Right ventricle myocardium superior (tissue), 1 donor: ENCODE results near the gene KCNN3. TPM values are rescaled to one million over a fixed set of nuclear protein-coding genes. Genes with fewer than 3 reads are reported as not detected.

ENCODE experiments used
- ATAC-seq: fragments of 200-7000 bp; cut with Tn5 transposase; one replicate; pipeline ENCODE4 v1.9.1; 2020; ENCODE audit warnings: mild to moderate bottlenecking; ENCODE audit not compliant: poor library complexity
- DNase-seq: peaks from one replicate; pipeline ENCODE4 v3.0.0-alpha.2; 2020
- intact Hi-C: fragments of 100-400 bp; cut with DNase I; formaldehyde crosslinking; loops from one replicate; pipeline ENCODE4 v1.11.2; 2022
- total RNA-seq: library from RNA; stranded (reverse); fragmentation: NEBNext Ultra II Directional; extraction: Animal tissue kit (Norgen Biotek cat#: 25700); gene quantifications from one replicate; pipeline ENCODE4 v1.2.1, GENCODE V29; 2021
- donor health status: DM: no; HTN: yes; CAD: no; lungs with severe emphysema.

KCNN3 gene
- total RNA-seq, 1 donor from 2014 or later, result 3.4 TPM

DNA sequence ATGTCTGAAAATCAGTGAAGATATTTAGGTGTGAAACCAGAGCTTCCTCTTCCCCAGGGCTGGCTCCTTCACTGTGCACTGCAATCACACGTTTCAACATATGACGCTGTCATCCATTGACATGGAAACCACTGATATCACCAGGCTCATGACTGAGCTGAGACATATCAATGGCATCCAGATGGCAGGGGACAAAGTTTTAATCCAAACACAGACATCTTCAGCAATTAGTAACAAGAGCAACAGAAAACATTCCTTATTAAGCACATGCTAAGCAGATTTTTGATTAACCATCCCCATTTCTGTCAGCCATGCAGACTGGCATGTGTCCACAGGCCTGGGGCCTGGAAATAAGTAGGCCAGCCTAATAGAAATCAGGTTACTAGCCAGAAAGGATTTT is 154.1 kb downstream of the KCNN3 start:
- DNase-seq (no peak), ATAC-seq (peak; percentile 51)
- intact Hi-C loops, result no loop called here

DNA sequence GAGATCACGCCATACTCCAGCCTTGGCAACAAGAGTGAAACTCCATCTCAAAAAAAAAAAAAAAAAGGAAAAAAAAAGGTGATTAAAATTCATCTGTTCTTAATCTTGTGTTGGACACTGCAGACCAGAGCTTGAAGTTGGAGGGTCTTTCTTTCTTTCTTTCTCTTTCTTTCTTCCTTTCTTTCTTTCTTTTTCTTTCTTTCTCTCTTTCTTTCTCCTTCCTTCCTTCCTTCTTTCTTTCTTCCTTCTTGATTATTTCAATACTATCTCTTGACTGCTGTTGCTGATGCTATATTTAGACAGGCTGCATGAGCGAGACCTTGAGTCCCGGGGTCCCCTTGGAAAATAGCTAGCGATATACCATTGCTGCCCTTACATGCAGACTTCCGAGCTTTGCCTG is 154.7 kb downstream of the KCNN3 start:
- intact Hi-C loops, result no loop called here

DNA sequence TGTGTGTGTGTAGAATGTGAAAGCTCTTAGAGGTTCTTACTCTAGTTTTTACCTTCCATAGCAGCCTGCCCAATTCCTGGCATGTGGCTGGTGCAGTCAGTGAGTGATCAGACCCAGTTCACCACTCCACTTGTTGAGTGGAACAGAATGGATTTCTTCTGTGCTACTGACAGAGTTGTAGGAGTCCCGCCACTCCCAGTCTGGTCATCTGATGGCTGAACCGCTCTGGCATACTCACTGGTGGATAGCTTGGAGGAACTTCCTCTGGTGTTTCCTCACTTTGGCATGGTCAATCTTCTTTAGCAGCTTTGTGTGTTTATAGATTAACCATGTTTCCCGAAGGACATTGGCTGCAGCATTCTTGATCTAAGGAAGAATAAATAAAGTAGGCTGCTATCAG is 155.4 kb downstream of the KCNN3 start:
- DNase-seq (no peak), ATAC-seq (peak; percentile 60)
- intact Hi-C loops, result no loop called here

More for the DNA sequence above, 154.7 kb downstream of the KCNN3 start:
- no peak for ATAC-seq
- DNase-seq, result no peak

DNA sequence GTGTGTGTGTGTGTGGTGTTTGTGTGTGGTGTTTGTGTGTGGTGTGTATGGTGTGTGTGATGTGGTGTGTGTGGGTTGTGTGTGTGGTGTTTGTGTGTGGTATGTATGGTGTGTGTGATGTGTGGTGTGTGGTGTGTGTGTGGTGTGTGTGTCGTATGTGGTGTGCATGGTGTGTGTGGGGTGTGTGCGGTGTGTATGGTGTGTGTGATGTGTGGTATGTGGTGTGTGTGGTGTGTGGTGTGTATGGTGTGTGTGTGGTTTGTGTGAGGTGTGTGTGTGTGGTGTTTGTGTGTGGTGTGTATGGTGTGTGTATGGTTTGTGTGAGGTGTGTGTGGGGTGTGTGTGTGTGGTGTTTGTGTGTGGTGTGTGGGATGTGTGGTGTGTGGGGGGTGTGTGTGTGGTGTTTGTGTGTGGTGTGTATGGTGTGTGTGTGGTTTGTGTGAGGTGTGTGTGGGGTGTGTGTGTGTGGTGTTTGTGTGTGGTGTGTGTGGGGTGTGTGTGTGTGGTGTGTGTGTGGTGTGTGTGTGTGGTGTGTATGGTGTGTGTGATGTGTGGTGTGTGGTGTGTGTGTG is 155.9 kb downstream of the KCNN3 start:
- intact Hi-C loops, result no loop called here
- no peak for DNase-seq
- no peak for ATAC-seq

DNA sequence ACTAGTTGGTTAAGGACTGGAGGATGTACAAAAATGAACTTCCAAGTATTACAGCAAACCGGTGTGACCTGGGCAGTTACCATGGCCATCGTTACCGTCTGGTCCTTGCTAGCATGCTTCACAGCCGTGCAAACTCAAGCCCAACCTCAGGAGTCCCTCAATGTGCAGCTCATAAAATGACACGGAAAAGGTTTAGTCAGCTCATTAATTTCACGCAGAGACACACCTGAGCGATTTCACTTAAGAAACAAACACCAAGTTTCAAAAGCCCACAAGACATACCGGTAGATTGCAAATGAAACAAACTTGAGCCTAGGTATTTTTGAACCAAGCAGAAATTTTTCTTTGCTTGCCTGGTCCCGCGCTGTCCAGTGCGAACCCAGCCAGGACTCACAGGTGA is 157.1 kb downstream of the KCNN3 start:
- DNase-seq (no peak), ATAC-seq (no peak)
- intact Hi-C loops, result no loop called here

DNA sequence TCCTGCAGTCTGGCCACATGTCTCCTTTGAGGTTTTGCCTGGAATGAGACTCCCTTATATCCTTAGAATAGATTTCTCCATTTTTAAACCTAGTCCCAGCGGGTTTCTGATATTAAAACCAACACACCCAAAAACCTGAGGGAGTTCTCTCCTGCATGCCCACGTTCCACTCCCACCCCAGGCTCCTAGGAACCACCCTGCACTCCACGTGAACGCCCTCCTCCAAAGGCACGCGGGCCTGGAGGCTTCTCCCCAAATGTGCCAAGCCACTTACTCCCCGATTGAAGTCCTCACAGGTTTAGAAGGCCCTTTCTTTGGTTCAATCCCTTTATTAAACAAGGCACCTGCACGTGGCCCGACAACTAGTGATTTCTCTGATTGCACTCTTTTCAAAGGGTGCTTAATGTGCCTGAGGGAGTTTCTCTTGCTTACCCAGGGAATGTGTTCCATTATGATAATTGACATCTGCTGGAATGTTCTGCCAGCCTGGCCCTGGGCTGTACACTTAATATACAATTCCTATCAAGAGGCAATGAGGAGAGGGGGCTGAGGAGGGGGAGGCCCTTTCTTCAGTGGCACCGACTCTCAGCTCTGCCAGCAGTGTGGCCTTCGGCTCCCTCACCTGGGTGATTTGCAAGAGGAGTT is 157.8 kb downstream of the KCNN3 start:
- ATAC-seq, result no peak
- DNase-seq, result no peak
- intact Hi-C loops, result no loop called here

DNA sequence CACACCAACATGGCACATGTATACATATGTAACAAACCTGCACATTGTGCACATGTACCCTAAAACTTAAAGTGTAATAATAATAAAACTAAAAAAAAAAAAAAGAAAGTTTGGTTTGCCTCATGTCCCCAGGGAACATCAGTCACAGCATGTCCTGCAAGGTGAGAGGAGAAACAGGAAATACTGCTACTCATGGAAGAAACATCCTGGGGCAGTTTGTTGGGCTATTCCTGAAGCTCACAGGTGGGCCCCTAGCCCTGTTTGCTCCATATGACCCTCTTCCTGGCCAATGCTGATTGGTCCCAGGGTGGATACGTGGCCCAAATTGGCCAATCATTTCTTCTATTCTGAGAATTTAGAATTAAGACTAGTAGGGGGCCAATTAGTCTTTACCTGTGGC is 158.7 kb downstream of the KCNN3 start:
- no peak for DNase-seq
- ATAC-seq, result no peak
- intact Hi-C loops, result no loop called here

DNA sequence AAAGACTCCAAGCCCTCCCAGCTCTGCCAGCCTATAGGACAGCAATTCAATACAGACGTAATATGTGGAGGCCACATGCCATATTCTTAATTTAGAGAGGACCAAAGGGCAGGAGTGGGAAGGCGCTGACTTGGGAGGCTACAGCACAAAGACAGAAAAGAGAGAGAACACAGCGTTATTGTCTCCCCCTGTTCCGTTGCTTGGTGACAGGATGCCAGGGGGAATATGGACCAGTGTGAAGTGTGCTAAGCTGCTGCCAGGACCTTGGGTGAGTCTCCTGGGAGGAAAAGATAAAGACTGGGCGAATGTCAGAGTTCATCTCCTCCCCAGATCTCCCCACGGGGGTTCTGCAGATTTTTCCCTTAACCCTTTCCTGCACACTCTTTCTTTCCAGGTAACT is 160.0 kb downstream of the KCNN3 start:
- ATAC-seq, result no peak
- intact Hi-C loops, result no loop called here
- no peak for DNase-seq

DNA sequence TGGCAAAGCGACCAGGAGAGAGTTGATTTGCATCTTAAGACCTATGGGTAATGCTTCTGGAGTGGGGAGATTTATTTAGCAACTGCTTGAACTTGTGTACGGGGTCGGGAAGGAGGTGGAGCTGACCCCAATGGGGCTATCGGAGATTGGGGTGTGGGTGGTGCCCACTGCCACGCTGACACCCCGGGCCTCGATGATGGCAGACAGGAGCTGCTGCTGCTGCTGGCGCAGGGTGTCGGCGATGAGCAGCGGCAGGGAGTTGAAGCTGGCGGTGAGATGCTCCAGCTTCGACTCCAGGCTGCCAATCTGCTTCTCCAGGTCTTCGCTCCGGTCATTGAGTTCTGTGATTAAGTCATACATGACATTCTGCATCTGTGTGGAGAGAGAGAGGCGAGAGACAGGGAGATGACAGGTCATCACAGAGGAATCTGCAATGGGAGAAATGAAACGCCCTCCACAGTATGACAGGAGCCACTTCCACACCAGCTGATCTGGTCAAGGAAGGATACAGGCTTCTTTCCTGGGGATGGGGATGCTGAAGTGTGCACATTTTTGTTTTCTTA is 162.1 kb downstream of the KCNN3 start:
- ATAC-seq (peak; percentile 35), DNase-seq (no peak)
- intact Hi-C loops, result no loop called here

DNA sequence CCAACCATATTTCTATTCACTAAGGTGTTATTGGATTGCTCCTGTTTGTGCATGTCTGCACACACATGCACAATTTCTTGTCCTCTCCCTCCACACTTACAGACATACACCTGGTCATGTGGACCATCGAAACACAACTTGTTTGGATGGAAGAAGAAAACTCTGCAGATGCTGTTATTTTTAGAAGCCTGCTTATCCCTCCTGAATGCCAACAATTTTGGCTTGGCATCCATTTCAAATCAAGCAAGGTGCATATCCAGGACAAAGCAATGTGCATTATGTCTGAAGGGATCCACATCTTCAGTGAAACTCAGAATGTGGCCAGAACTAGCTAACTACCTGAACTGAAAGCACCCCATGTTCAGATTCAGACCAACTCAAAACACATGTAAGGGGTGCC is 163.2 kb downstream of the KCNN3 start:
- DNase-seq (no peak), ATAC-seq (peak; percentile 59)
- intact Hi-C loops, result no loop called here

DNA sequence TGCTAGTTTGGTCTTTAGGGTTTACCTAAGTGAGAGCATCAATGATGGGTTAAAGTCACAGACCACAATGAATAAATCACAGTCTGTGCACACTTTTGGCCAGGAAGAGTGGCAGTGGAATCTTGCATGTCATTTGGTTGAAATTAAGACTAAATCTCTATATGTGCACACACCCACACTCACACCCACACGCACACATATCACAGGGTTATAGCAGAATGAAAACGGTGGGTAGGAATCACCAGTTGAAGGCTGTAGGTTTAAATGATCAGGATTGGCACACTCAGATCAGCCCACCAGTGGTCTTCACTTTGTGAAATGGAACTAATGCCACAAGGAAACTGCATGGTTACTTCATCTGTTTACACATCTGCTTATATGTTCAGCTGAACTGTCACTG is 164.5 kb downstream of the KCNN3 start:
- ATAC-seq, result no peak
- intact Hi-C loops, result no loop called here

DNA sequence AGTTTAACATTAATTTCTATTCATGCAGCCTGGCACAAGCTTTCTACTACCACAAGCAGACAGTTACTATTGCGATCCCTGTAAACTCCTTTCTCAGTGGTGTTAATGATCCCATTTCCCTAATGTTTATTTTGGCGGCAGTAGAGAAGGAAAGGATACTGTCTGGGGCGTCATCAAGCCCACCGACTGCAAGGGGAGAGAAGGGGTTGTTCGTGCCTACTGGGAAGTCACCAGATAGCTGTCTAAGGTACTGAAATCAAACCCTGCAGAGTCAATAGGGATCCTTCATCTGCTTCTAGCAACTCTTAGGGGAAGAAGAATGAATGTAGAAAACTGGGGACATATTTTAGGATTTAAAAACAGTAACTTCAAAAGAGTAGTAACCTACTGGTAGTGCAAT is 166.9 kb downstream of the KCNN3 start:
- no peak for ATAC-seq

More for the DNA sequence above, 164.5 kb downstream of the KCNN3 start:
- DNase-seq, result no peak

DNA sequence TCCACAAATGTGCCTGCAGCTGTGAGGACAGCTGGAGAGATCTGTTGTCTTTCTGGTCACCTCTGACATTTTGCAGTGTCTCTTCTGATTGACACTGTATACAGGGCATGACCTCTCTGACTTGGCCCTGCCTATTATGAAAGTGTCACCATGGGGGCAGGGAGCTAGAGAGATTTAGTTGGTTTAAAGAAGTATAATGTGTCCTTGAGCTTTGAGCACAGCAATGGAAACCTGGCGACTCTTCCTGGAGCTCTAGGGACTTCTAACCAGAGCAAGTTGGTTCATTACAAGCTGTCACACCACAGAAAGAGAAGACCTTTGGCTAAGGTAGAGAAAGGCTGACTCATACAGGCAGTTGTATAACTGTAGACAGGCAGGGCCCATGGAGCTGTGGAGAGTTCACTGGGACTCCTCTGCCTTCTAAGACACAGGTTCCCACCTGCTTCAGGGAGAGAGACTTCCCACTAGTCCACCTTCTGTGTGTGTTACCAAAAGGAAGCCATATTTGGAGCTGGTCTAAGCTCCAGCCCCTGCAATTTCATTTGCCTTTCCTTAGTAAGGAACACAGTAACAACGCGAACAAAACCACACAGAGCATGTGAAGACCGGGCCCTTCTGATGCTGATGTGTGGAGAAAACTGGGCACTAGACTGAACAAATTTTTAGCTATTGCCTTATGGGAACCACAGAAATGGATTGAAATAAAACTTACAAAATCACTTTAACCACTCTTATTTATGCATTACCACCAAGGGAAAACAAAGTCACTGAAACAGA is 171.6 kb downstream of the KCNN3 start:
- no peak for DNase-seq
- peak; percentile 21 for ATAC-seq
- intact Hi-C loops, result no loop called here

More for the DNA sequence above, 166.9 kb downstream of the KCNN3 start:
- intact Hi-C loops, result no loop called here
- no peak for DNase-seq

DNA sequence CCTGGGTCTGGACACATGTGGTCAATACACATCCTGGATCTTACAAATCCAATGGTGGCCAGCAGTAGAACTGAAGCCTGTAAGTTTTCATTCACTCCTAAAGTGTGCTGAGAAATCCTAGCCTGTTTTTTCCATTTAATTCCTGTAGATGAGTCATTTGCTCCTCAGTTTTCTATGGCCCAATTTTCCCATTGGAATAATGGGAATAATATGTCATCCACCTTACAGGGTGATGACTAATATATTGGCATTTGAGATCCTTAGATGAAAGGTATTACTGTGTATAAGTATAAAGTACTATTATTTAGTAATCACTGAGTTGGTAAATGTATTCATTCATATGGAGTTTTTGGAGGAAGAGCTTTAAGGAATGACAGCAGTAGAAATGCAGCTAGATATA is 172.4 kb downstream of the KCNN3 start:
- intact Hi-C loops, result no loop called here
- no peak for ATAC-seq
- no peak for DNase-seq

DNA sequence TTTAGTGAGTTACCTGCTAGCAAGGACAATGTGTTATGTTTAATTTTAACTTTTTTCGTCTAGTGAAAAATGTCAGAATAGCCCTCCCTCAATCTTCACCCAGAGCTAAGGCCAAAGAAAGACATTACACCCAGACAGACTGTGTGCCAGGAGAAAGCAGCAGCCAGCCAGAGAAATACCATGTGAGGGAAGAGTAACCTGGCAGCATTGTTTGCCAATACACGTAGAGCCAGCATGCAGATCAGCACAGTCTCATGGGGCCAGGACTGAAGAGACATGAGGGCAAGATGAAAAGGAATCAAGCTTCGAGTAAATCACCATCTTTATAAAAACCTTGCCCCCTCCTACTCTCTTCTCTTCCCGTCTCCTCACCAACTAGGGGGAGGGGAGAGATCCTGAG is 173.6 kb downstream of the KCNN3 start:
- peak; percentile 91 for ATAC-seq
- intact Hi-C loops, result no loop called here

DNA sequence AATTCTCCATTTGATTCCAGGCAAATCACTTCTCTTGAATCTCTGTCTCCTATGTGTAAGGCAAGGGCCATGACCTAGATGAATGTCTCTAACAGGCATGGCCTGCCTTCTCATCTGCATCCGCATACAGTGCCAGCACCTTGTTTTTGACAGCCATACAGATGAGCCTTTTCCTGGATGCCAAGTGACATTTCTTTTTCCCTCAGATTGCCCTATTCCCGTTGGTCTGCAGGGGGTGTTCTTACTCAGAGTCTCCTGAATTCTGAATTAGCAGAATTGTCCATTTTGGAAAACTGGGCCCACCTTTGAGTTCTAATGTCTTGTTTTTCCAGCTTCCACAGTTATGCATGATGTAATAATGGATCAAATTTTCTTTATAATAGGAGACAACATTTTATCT is 174.1 kb downstream of the KCNN3 start:
- ATAC-seq (no peak), DNase-seq (no peak)
- intact Hi-C loops, result no loop called here

More for the DNA sequence above, 173.6 kb downstream of the KCNN3 start:
- no peak for DNase-seq

DNA sequence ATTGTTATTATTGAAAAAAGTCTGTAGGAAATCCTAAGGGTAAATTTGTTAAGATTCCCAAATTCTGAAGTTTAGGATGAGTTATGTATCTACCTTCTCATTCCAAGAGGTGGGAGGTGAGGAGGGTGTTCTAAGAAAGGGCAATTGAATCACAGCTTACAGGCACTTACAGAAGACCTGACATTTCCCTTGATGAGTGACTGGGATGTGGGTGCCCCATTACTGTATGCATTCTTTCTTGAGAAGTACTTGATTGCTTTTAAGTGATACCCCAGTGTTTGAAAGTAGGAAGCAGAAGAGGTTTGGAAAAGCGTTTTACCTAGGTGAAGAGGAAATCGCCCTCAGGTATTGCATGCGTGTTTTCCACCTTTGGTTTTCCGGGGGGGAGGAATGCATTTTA is 175.1 kb downstream of the KCNN3 start:
- intact Hi-C loops, result no loop called here
- ATAC-seq, result no peak

DNA sequence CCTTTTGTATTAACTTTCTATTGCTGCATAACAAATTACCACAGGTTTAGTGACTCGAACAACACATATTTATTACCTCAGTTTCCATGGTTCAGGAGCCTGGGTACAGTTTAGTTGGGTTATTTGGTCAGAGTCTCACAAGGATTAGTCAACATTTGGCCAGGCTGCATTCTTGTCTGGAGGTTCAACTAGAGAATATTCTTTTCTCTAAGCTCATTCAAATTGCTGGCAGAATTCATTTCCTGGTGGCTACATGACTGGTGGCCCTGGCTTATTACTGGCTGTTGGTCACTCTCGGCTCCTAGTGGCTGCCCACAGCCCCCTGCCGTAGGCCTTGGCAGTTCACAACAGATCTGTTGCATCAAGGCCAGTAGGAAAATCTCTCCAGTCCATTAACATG is 181.0 kb downstream of the KCNN3 start:
- DNase-seq, result no peak
- intact Hi-C loops, result no loop called here
- no peak for ATAC-seq

More for the DNA sequence above, 175.1 kb downstream of the KCNN3 start:
- DNase-seq, result no peak

DNA sequence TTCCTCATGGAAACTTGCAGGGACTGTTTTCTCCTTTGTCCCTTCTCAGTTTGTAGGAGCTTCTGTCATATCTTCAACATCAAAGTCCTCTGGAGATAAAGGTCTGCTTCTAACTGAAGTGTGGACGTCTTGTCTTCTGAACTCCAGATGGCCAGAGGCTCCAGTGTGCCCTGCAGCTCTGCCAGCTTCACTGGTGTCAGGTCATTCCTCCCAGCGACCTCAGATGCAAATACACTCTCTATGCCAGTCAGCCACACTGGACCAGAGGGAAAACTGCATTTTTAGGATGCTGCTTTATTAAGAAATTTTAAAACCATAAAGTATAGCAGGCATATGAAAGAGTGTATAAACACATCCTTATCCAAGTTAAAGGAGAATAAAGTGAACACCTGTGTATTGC is 183.6 kb downstream of the KCNN3 start:
- intact Hi-C loops, result no loop called here
- no peak for DNase-seq
- ATAC-seq, result no peak

DNA sequence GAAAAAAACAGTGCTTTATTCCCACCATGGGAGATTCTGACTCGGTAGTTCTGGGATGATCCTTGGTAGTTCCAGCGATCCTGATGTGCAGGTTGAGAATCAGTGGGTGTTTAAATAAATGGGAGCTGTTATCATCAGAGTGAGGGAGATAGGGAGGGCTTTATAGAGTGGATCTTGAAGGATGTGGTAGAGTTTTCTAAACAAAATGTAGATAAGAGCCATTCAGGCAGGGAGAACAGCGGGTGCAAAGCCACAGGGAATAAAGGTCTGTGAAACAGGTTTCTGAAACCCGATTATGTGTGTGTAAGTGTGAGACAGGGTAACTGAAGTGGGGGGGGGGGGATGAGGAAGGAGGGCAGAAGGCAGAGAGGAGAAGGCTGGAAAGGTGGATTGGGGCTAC is 186.3 kb downstream of the KCNN3 start:
- intact Hi-C loops, result no loop called here
- no peak for ATAC-seq

More for the DNA sequence above, 186.3 kb downstream of the KCNN3 start:
- DNase-seq, result no peak
